ENCODE data around the gene SPRR3. TPM values are rescaled to one million over a fixed set of nuclear protein-coding genes. Genes with fewer than 3 reads are reported as not detected.

SPRR3 gene
- total RNA-seq: under 1 TPM in 2 of 8 experiments, not detected in 6; 0.50 to 0.85 TPM

GRCh38 chr1:153001382-153001781 lies at the start of gene SPRR3:
Gene SPRR3 (plus strand): TSS chr1:153001749. CDS start chr1:153003021, 1,272 bp downstream.
- ATAC-seq (replicated peaks in 6 of 8): no peak
- H3K27ac ChIP-seq: no peak within 1 kb of the TSS
- in situ Hi-C loops (cut with MboI; ENCODE audit: low pct_unique_long_range_greater_than_20kb in 2 of 9, low sequenced_read_pairs in 9 of 9, unreplicated experiment in 9 of 9): no loop called here
- 0 to 60% (median 17%) methylated on average over 1 to 2 of the region's 2 CpGs; no CpG with 5 or more reads in 1 of the 10 experiments for WGBS, 10 experiments
- no peaks in the 10 kb centered on the region for H3K4me1 ChIP-seq (replicated peaks in 1 of 2)
- H3K4me3 ChIP-seq: no peak within 1 kb of the TSS

GRCh38 chr1:152953761-152954160 lies 47.8 kb upstream of the SPRR3 start:
- no peak for ATAC-seq (replicated peaks in 6 of 8)
- in situ Hi-C loops (cut with MboI; ENCODE audit: low pct_unique_long_range_greater_than_20kb in 2 of 9, low sequenced_read_pairs in 9 of 9, unreplicated experiment in 9 of 9): no loop called here

GRCh38 chr1:152954436-152954835 lies 47.1 kb upstream of the SPRR3 start:
- no peaks in the 10 kb centered on the region for H3K4me1 ChIP-seq (replicated peaks in 1 of 2)
- H3K27ac ChIP-seq: no peak overlapping the region
- ATAC-seq (replicated peaks in 6 of 8): peak in 1 of 8 experiments; percentile 57
- no peak overlapping the region for H3K4me3 ChIP-seq
- WGBS, 10 experiments: 0 to 79% (median 55%) methylated on average over 1 to 5 of the region's 6 CpGs; no CpG with 5 or more reads in 1 of the 10 experiments
- in situ Hi-C loops (cut with MboI; ENCODE audit: low pct_unique_long_range_greater_than_20kb in 2 of 9, low sequenced_read_pairs in 9 of 9, unreplicated experiment in 9 of 9): no loop called here

More at GRCh38 chr1:152953761-152954160, 47.8 kb upstream of the SPRR3 start:
- H3K27ac ChIP-seq: no peak overlapping the region
- WGBS, 10 experiments: 0 to 72% (median 50%) methylated on average over 1 to 7 of the region's 7 CpGs; no CpG with 5 or more reads in 2 of the 10 experiments
- no peaks in the 10 kb centered on the region for H3K4me1 ChIP-seq (replicated peaks in 1 of 2)
- H3K4me3 ChIP-seq: no peak overlapping the region

- Histone ChIP-seq H3K4me3 (no peak overlapping the region), H3K4me1 (replicated peaks in 1 of 2) (no peaks in the 10 kb centered on the region), H3K27ac (no peak overlapping the region)
- in situ Hi-C loops (cut with MboI; ENCODE audit: low pct_unique_long_range_greater_than_20kb in 2 of 9, low sequenced_read_pairs in 9 of 9, unreplicated experiment in 9 of 9): no loop called here
- ATAC-seq (replicated peaks in 6 of 8): no peak
- 17 to 83% (median 60%) methylated on average over 1 to 3 of the region's 3 CpGs; no CpG with 5 or more reads in 3 of the 10 experiments for WGBS, 10 experiments
Measured at GRCh38 chr1:152957561-152957960, 44.0 kb upstream of the SPRR3 start.

- 0 to 100% (median 68%) methylated on average over 1 to 3 of the region's 3 CpGs; no CpG with 5 or more reads in 3 of the 10 experiments for WGBS, 10 experiments
- in situ Hi-C loops (cut with MboI; ENCODE audit: low pct_unique_long_range_greater_than_20kb in 2 of 9, low sequenced_read_pairs in 9 of 9, unreplicated experiment in 9 of 9): no loop called here
- Histone ChIP-seq H3K4me1 (replicated peaks in 1 of 2) (no peaks in the 10 kb centered on the region), H3K27ac (no peak overlapping the region), H3K4me3 (no peak overlapping the region)
- no peak for ATAC-seq (replicated peaks in 6 of 8)
Measured at GRCh38 chr1:152959273-152959672, 42.3 kb upstream of the SPRR3 start.

- WGBS, 10 experiments: 43 to 94% (median 70%) methylated on average over 1 to 10 of the region's 10 CpGs; no CpG with 5 or more reads in 4 of the 10 experiments
- no peaks in the 10 kb centered on the region for H3K4me1 ChIP-seq (replicated peaks in 1 of 2)
- no peak overlapping the region for H3K4me3 ChIP-seq
- H3K27ac ChIP-seq: no peak overlapping the region
- ATAC-seq (replicated peaks in 6 of 8): no peak
- in situ Hi-C loops (cut with MboI; ENCODE audit: low pct_unique_long_range_greater_than_20kb in 2 of 9, low sequenced_read_pairs in 9 of 9, unreplicated experiment in 9 of 9): no loop called here
Measured at GRCh38 chr1:152959801-152960451, 41.6 kb upstream of the SPRR3 start.

- Histone ChIP-seq H3K4me1 (replicated peaks in 1 of 2) (no peaks in the 10 kb centered on the region), H3K4me3 (no peak overlapping the region), H3K27ac (no peak overlapping the region)
- in situ Hi-C loops (cut with MboI; ENCODE audit: low pct_unique_long_range_greater_than_20kb in 2 of 9, low sequenced_read_pairs in 9 of 9, unreplicated experiment in 9 of 9): no loop called here
- 0 to 92% (median 54%) methylated on average over 1 to 9 of the region's 10 CpGs; no CpG with 5 or more reads in 1 of the 10 experiments for WGBS, 10 experiments
- ATAC-seq (replicated peaks in 6 of 8): no peak
Measured at GRCh38 chr1:152960452-152961044, 41.0 kb upstream of the SPRR3 start.

- H3K27ac ChIP-seq: no peak overlapping the region
- in situ Hi-C loops (cut with MboI; ENCODE audit: low pct_unique_long_range_greater_than_20kb in 2 of 9, low sequenced_read_pairs in 9 of 9, unreplicated experiment in 9 of 9): no loop called here
- H3K4me3 ChIP-seq: no peak overlapping the region
- H3K4me1 ChIP-seq (replicated peaks in 1 of 2): no peaks in the 10 kb centered on the region
- WGBS, 10 experiments: 0 to 92% (median 68%) methylated on average over 2 to 7 of the region's 7 CpGs; no CpG with 5 or more reads in 2 of the 10 experiments
- ATAC-seq (replicated peaks in 6 of 8): no peak
Measured at GRCh38 chr1:152961226-152961891, 40.2 kb upstream of the SPRR3 start.

GRCh38 chr1:152962876-152963415 lies 38.6 kb upstream of the SPRR3 start:
- H3K27ac ChIP-seq: no peak overlapping the region
- WGBS, 10 experiments: 0 to 86% (median 61%) methylated on average over 1 to 2 of the region's 2 CpGs; no CpG with 5 or more reads in 3 of the 10 experiments
- no peak for ATAC-seq (replicated peaks in 6 of 8)
- in situ Hi-C loops (cut with MboI; ENCODE audit: low pct_unique_long_range_greater_than_20kb in 2 of 9, low sequenced_read_pairs in 9 of 9, unreplicated experiment in 9 of 9): no loop called here
- no peak overlapping the region for H3K4me3 ChIP-seq
- H3K4me1 ChIP-seq (replicated peaks in 1 of 2): no peaks in the 10 kb centered on the region

GRCh38 chr1:152964536-152964935 lies 37.0 kb upstream of the SPRR3 start:
- no peak overlapping the region for H3K27ac ChIP-seq
- in situ Hi-C loops (cut with MboI; ENCODE audit: low pct_unique_long_range_greater_than_20kb in 2 of 9, low sequenced_read_pairs in 9 of 9, unreplicated experiment in 9 of 9): no loop called here
- WGBS, 10 experiments: 0 to 55% (median 11%) methylated on average over 1 of the region's 1 CpG; no CpG with 5 or more reads in 3 of the 10 experiments
- H3K4me1 ChIP-seq (replicated peaks in 1 of 2): no peaks in the 10 kb centered on the region
- ATAC-seq (replicated peaks in 6 of 8): no peak
- H3K4me3 ChIP-seq: no peak overlapping the region

GRCh38 chr1:152965853-152966252 lies 35.7 kb upstream of the SPRR3 start:
- WGBS, 10 experiments: 5 to 70% (median 30%) methylated on average over 1 to 4 of the region's 4 CpGs; no CpG with 5 or more reads in 1 of the 10 experiments
- Histone ChIP-seq H3K4me3 (no peak overlapping the region), H3K27ac (no peak overlapping the region), H3K4me1 (replicated peaks in 1 of 2) (no peaks in the 10 kb centered on the region)
- in situ Hi-C loops (cut with MboI; ENCODE audit: low pct_unique_long_range_greater_than_20kb in 2 of 9, low sequenced_read_pairs in 9 of 9, unreplicated experiment in 9 of 9): no loop called here
- no peak for ATAC-seq (replicated peaks in 6 of 8)

- no peak overlapping the region for H3K27ac ChIP-seq
- peak in 2 of 8 experiments; percentile 71 to 80 for ATAC-seq (replicated peaks in 6 of 8)
- 10 to 80% (median 50%) methylated on average over 2 to 7 of the region's 7 CpGs; no CpG with 5 or more reads in 5 of the 10 experiments for WGBS, 10 experiments
- H3K4me1 ChIP-seq (replicated peaks in 1 of 2): no peaks in the 10 kb centered on the region
- H3K4me3 ChIP-seq: no peak overlapping the region
- in situ Hi-C loops (cut with MboI; ENCODE audit: low pct_unique_long_range_greater_than_20kb in 2 of 9, low sequenced_read_pairs in 9 of 9, unreplicated experiment in 9 of 9): no loop called here
Measured at GRCh38 chr1:152967201-152967600, 34.3 kb upstream of the SPRR3 start.

GRCh38 chr1:152968248-152968647 lies 33.3 kb upstream of the SPRR3 start:
- in situ Hi-C loops (cut with MboI; ENCODE audit: low pct_unique_long_range_greater_than_20kb in 2 of 9, low sequenced_read_pairs in 9 of 9, unreplicated experiment in 9 of 9): no loop called here
- ATAC-seq (replicated peaks in 6 of 8): no peak
- Histone ChIP-seq H3K4me1 (replicated peaks in 1 of 2) (no peaks in the 10 kb centered on the region), H3K4me3 (no peak overlapping the region), H3K27ac (no peak overlapping the region)
- WGBS, 10 experiments: 0 to 60% (median 10%) methylated on average over 1 to 2 of the region's 2 CpGs; no CpG with 5 or more reads in 2 of the 10 experiments

All from motor neuron (in vitro differentiated cells).